Measurements from ENCODE around the gene IL37. TPM values are rescaled to one million over a fixed set of nuclear protein-coding genes. Genes with fewer than 3 reads are reported as not detected.

Gene IL37
- total RNA-seq, 1 experiment from 2014 or later, result not detected

GRCh38 chr2:112938904-112939303 is 27.9 kb downstream of the IL37 start:
- no peaks in the 10 kb centered on the region for H3K4me1 ChIP-seq (ENCODE audit: insufficient read depth, low read length)
- no CpG with 5 or more reads among the region's 5 CpGs for WGBS (ENCODE audit: extremely low coverage, insufficient read length, low lambda C conversion rate)
- H3K4me2 ChIP-seq (ENCODE audit: insufficient read depth, insufficient read length, low read length), result no peak overlapping the region

More at GRCh38 chr2:112938904-112939303, 27.9 kb downstream of the IL37 start:
- TF ChIP-seq CTCF (conservative IDR thresholded peaks at IDR 0.05), result no peak
- Histone ChIP-seq H3T11ph (ENCODE audit: low read length) (no peak overlapping the region), H4K5ac (ENCODE audit: insufficient read length, low read depth, low read length) (no peak overlapping the region), H3K23me2 (ENCODE audit: insufficient read length, low read depth, low read length, poor library complexity, severe bottlenecking) (no peaks in the 10 kb centered on the region), H2AFZ (ENCODE audit: low read length) (no peak overlapping the region), H3K27me3 (ENCODE audit: insufficient read depth, low read length) (peaks cover 2% of the 10 kb centered on the region; the same call in 1 of the 2 replicates), H2BK120ac (ENCODE audit: low read depth, low read length, poor library complexity, severe bottlenecking) (no peak overlapping the region), H3K27ac (ENCODE audit: insufficient read length, low read depth, low read length) (no peak overlapping the region), H3K23ac (ENCODE audit: insufficient read length, low read depth, low read length) (no peak overlapping the region), H3K9me3 (ENCODE audit: control insufficient read depth, low read depth, low read length) (no peaks in the 10 kb centered on the region), H4K8ac (replicated peaks; ENCODE audit: insufficient read length, low read depth, low read length) (no peak overlapping the region), H2BK15ac (ENCODE audit: low read depth, low read length) (no peak overlapping the region), H3K56ac (ENCODE audit: insufficient read length, low read depth, low read length) (no peak overlapping the region), H2AK5ac (ENCODE audit: insufficient read length, low read length) (no peak overlapping the region), H3K79me1 (ENCODE audit: insufficient read depth, low read depth, low read length, poor library complexity, severe bottlenecking) (no peaks in the 10 kb centered on the region), H4K91ac (ENCODE audit: insufficient read length, low read depth, low read length) (no peak overlapping the region), H4K20me1 (ENCODE audit: control insufficient read depth, insufficient read depth, insufficient read length) (no peaks in the 10 kb centered on the region), H3K79me2 (ENCODE audit: insufficient read depth, low read length) (no peaks in the 10 kb centered on the region), H3K9ac (ENCODE audit: extremely low read depth, insufficient read length, low read length) (no peak overlapping the region), H2BK12ac (ENCODE audit: insufficient read length, low read depth, low read length) (no peak overlapping the region), H3K4ac (ENCODE audit: low read depth, low read length) (no peak overlapping the region), H3K18ac (ENCODE audit: insufficient read length, low read depth, low read length) (no peak overlapping the region), H3K14ac (ENCODE audit: insufficient read depth, low read length) (no peak overlapping the region), H2BK20ac (ENCODE audit: low read depth, low read length, poor library complexity, severe bottlenecking) (no peak overlapping the region), H2BK5ac (ENCODE audit: insufficient read length, low read length) (no peak overlapping the region)
- H3K27ac Mint-ChIP-seq, result no peak overlapping the region
- no peaks in the 10 kb centered on the region for H3K9me3 Mint-ChIP-seq
- peaks cover 18% of the 10 kb centered on the region for H3K27me3 Mint-ChIP-seq (ENCODE audit: low read depth)
- peaks cover 4 to 5% of the 10 kb centered on the region in 2 experiments; a peak in 1 of 4 replicates for H3K4me1 Mint-ChIP-seq
- H3K36me3 Mint-ChIP-seq (ENCODE audit: insufficient read depth in 1 of 3, low read depth in 3 of 3), result no peaks in the 10 kb centered on the region
- no peak overlapping the region for H3K4me3 Mint-ChIP-seq
- no peak for DNase-seq

Measured in H9 (cell line).